NT2/D1 (cell line): ENCODE data around the gene TRMO.
A peak's percentile ranks its signal among the peaks of the same experiment; 100 is the strongest.

Experiments
- DNase-seq: peaks from one replicate; pipeline ENCODE4 v3.0.0-alpha.2; 2011; ENCODE audit warnings: low read depth, low spot score
- H3K27me3 ChIP-seq: 2 replicates; pipeline ENCODE4 v1.6.0; 2011; ENCODE audit warnings: mild to moderate bottlenecking; ENCODE audit not compliant: insufficient read length, insufficient read depth
- H3K36me3 ChIP-seq: 2 replicates; pipeline ENCODE4 v1.6.1; 2011; ENCODE audit warnings: mild to moderate bottlenecking, low read length, mixed read lengths; ENCODE audit not compliant: insufficient read depth, insufficient read length
- H3K4me1 ChIP-seq: 2 replicates; pipeline ENCODE4 v1.5.1; 2011; ENCODE audit not compliant: insufficient read depth, insufficient read length
- H3K4me3 ChIP-seq: 2 replicates; pipeline ENCODE4 v1.5.1; 2011; ENCODE audit warnings: low read depth; ENCODE audit not compliant: insufficient read length
- H3K9ac ChIP-seq: 2 replicates; pipeline ENCODE4 v1.6.0; 2011; ENCODE audit warnings: low read depth; ENCODE audit not compliant: insufficient read length
- H3K9me3 ChIP-seq: 2 replicates; pipeline ENCODE4 v1.5.1; 2011; ENCODE audit warnings: mild to moderate bottlenecking, low read length; ENCODE audit not compliant: insufficient read depth
- SUZ12 ChIP-seq: IDR thresholded peaks from 2 replicates; pipeline ENCODE4 v1.6.1; 2011; ENCODE audit not compliant: insufficient read length, insufficient read depth; ENCODE audit errors: extremely low read depth
- YY1 ChIP-seq: IDR thresholded peaks from 2 replicates; pipeline ENCODE4 v1.6.1; 2011; ENCODE audit not compliant: insufficient read length, insufficient read depth
- ZNF274 ChIP-seq: IDR thresholded peaks from 2 replicates; pipeline ENCODE4 v1.6.1; 2011; ENCODE audit warnings: mild to moderate bottlenecking, low read depth, low read length

TRMO gene

GRCh38 chr9:97921959-97922724, at the start of gene TRMO:
Gene TRMO (minus strand): TSS chr9:97922500. CDS start chr9:97922493, 7 bp downstream.
- no peaks in the 10 kb centered on the region for H3K9me3 ChIP-seq
- DNase-seq, result peak; percentile 97
- peaks cover 3% of the 10 kb centered on the region for H3K27me3 ChIP-seq
- peak within 1 kb of the TSS; percentile 59 for H3K4me3 ChIP-seq
- H3K4me1 ChIP-seq, result no peaks in the 10 kb centered on the region
- H3K9ac ChIP-seq, result peak within 1 kb of the TSS; percentile 82
- no peak for TF ChIP-seq SUZ12
- TF ChIP-seq YY1, result peak; percentile 14
- TF ChIP-seq ZNF274, result no peak
- H3K36me3 ChIP-seq, result no peaks in the 10 kb centered on the region

GRCh38 chr9:97970165-97970564, 47.9 kb upstream of the TRMO start:
- no peak overlapping the region for H3K9ac ChIP-seq
- no peak overlapping the region for H3K4me3 ChIP-seq
- H3K4me1 ChIP-seq, result no peaks in the 10 kb centered on the region
- H3K27me3 ChIP-seq, result no peaks in the 10 kb centered on the region
- DNase-seq, result no peak
- H3K36me3 ChIP-seq, result no peaks in the 10 kb centered on the region
- TF ChIP-seq YY1, result no peak
- no peak for TF ChIP-seq SUZ12
- no peak for TF ChIP-seq ZNF274
- no peaks in the 10 kb centered on the region for H3K9me3 ChIP-seq

- TF ChIP-seq SUZ12 (no peak), YY1 (no peak), ZNF274 (no peak)
- Histone ChIP-seq H3K27me3 (no peaks in the 10 kb centered on the region), H3K36me3 (no peaks in the 10 kb centered on the region), H3K9me3 (no peaks in the 10 kb centered on the region), H3K4me3 (no peak overlapping the region), H3K9ac (no peak overlapping the region), H3K4me1 (no peaks in the 10 kb centered on the region)
- no peak for DNase-seq
These were observed 46.7 kb upstream of the TRMO start for GRCh38 chr9:97969014-97969413.

- Histone ChIP-seq H3K27me3 (no peaks in the 10 kb centered on the region), H3K4me3 (no peak overlapping the region), H3K36me3 (no peaks in the 10 kb centered on the region), H3K9ac (no peak overlapping the region), H3K4me1 (no peaks in the 10 kb centered on the region), H3K9me3 (no peaks in the 10 kb centered on the region)
- DNase-seq, result no peak
- TF ChIP-seq ZNF274 (no peak), SUZ12 (no peak), YY1 (no peak)
These were observed 44.2 kb upstream of the TRMO start for GRCh38 chr9:97966493-97966892.

GRCh38 chr9:97964901-97965300, 42.6 kb upstream of the TRMO start:
- no peaks in the 10 kb centered on the region for H3K27me3 ChIP-seq
- TF ChIP-seq YY1 (no peak), ZNF274 (no peak), SUZ12 (no peak)
- no peak for DNase-seq

GRCh38 chr9:97963232-97963631, 40.9 kb upstream of the TRMO start:
- no peak for TF ChIP-seq YY1
- no peaks in the 10 kb centered on the region for H3K9me3 ChIP-seq
- H3K4me3 ChIP-seq, result no peak overlapping the region
- H3K4me1 ChIP-seq, result no peaks in the 10 kb centered on the region
- DNase-seq, result no peak
- no peaks in the 10 kb centered on the region for H3K27me3 ChIP-seq
- H3K9ac ChIP-seq, result no peak overlapping the region
- H3K36me3 ChIP-seq, result no peaks in the 10 kb centered on the region

More at GRCh38 chr9:97964901-97965300, 42.6 kb upstream of the TRMO start:
- no peak overlapping the region for H3K9ac ChIP-seq
- no peak overlapping the region for H3K4me3 ChIP-seq
- H3K4me1 ChIP-seq, result no peaks in the 10 kb centered on the region
- no peaks in the 10 kb centered on the region for H3K9me3 ChIP-seq
- H3K36me3 ChIP-seq, result no peaks in the 10 kb centered on the region

GRCh38 chr9:97962575-97962974, 40.3 kb upstream of the TRMO start:
- Histone ChIP-seq H3K36me3 (no peaks in the 10 kb centered on the region), H3K27me3 (no peaks in the 10 kb centered on the region), H3K4me3 (no peak overlapping the region), H3K4me1 (no peaks in the 10 kb centered on the region), H3K9me3 (no peaks in the 10 kb centered on the region), H3K9ac (no peak overlapping the region)
- no peak for DNase-seq
- TF ChIP-seq YY1 (no peak), ZNF274 (no peak), SUZ12 (no peak)
